HG03064 (cell line): ENCODE data around the gene NUS1.
"Not testable (repeated sequence)": the region's sequence is repeated elsewhere in the genome, so short reads cannot be mapped to it uniquely, and the experiment has no call there.

Experiments used
- ATAC-seq: cut with Tn5 transposase; IDR thresholded peaks from one replicate; pipeline ENCODE4 v1.9.1; 2021; ENCODE audit warnings: low read depth; ENCODE audit not compliant: unreplicated experiment

The NUS1 gene

DNA sequence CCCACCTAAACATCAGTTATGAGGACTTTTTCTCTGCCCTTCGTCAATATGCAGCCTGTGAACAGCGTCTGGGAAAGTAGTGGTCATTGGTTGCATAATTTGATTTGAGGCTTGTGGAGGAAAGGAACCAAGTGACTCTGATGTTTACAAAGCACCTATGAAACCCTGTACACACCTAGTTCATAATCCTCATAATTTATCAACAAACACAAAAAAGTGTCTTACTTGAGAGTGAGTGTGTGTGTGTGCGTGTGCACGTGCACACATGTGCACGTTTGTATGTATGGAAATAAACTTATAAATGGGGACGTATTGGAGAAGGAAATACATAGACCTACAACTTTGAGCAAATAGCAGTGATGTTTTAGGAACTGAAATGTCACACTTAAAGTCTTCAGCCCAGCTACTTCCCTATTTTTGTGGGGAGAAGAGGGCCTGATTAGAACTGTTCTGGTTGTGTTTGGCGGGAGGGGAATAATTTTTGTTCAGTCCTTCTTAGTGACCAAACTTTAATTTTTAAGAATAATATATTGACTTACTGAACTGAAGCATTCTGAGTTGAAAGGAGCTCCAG lies 31.8 kb downstream of the NUS1 start:
- not testable (repeated sequence) for ATAC-seq

DNA sequence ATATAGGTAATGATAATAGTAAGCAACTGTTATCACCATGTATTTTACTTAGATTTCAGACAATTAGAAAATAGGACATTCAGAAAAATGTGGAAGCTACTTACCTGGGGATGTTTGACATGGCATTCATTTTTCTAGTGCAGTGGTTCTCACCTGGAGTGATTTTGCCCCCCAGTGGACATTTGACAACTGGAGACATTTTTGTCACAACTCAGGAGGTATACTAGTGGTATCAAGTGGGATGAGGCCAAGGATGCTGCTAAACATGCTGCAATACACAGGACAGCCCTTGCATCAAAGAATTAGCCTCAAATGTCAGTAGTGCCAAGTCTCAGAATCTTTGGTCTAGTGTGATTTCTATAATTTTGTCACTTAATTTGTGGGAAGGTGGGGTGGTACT lies 36.1 kb downstream of the NUS1 start:
- no peak for ATAC-seq

DNA sequence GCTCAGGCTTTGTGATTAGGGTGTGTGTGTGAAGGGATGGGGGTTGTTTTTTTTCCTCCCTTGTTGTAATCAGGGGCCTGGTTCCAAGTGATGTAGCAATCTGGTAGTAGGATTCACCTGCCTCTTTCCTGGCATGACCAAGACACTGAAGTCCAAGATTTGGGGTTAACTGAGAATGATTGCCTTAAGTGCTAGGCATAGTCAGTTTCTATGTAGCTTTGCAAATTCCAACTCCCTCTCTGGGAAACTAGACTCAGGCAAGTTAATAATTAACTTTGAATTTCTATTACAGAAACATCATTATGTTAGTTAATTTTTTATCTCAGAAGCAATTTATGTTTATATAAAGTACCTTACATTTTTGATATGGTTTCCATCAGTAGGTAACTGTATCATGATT lies 43.6 kb downstream of the NUS1 start:
- no peak for ATAC-seq

DNA sequence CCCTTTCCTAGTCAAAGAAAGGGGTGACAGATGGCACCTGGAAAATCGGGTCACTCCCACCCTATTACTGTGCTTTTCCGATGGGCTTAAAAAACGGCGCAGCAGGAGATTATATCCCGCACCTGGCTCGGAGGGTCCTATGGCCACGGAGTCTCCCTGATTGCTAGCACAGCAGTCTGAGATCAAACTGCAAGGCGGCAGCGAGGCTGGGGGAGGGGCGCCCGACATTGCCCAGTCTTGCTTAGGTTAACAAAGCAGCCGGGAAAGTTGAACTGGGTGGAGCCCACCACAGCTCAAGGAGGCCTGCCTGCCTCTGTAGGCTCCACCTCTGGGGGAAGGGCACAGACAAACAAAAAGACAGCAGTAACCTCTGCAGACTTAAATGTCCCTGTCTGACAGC lies 46.3 kb downstream of the NUS1 start:
- ATAC-seq = not testable (repeated sequence)

DNA sequence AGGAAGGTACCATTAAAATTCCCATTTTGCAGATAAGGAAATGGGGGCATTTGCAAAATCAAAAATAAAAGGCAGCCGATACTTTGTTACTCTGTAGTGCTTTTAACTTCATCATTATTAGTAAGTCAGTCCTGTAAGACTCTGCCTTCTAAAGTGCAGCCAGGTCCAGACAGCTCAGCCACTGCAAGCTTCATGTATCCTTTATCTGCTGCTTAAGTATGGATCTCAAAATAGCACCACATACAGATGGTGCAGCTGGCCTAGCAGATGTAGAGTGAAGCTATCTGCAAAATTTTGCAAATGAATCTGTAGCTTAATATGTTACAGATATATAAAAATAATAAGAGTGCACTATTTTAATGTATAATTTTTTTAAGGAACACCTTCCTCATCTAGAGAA lies 53.4 kb downstream of the NUS1 start:
- no peak for ATAC-seq

DNA sequence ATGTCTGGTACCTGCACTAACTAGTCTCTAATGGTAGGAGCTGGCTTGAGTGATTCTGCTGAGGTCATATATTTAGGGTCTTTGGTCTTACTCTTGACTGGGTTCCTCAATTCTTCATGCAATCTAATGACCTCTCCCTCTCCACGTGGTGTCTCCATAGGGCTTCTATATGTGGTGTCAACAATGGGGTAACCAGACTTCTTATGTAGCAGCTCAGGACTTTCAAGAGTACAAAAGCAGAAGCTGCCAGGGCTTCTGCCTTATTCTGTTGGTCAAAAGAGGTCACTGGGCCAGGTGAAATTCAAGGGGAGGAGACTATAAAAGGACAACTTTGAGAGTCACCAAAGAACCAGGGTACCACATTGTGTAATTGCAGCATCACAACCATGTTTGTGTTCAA lies 54.3 kb downstream of the NUS1 start:
- no peak for ATAC-seq

DNA sequence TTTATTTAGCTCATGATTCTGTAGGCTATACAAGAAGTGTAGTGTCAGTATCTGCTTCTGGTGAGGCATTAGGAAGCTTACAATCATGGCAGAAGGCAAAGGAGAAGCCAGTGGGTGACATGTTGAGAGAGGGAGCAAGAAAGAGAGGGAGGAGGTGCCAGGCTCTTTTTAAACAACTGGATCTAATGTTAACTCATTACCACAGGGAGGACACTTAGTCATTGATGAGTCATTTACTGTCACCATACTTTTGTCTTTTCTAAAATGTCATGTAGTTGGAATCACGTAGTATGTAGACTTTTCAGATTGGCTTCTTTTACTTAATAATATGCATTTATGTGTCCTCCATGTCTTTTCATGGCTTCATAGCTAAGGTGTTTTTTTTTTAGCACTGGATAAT lies 58.1 kb downstream of the NUS1 start:
- no peak for ATAC-seq

DNA sequence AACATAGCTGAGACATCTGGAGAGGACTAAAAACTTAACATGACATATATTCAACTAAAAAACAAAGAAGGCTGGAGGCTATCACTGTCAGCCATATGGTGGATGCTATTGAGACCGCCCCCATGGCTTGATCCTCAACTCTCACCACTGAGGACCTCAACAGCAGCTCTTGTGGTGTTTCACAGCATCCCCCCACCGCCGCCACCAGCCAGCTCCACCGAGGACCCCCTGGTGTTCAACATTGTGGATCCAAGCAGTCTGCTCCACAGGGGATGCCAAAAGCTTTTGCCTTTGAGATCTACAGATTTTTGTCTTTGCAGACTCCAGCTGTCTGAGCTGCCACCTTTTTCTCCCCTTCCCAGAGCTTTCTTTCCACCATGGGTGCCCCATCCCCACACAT lies 64.6 kb downstream of the NUS1 start:
- ATAC-seq = no peak

DNA sequence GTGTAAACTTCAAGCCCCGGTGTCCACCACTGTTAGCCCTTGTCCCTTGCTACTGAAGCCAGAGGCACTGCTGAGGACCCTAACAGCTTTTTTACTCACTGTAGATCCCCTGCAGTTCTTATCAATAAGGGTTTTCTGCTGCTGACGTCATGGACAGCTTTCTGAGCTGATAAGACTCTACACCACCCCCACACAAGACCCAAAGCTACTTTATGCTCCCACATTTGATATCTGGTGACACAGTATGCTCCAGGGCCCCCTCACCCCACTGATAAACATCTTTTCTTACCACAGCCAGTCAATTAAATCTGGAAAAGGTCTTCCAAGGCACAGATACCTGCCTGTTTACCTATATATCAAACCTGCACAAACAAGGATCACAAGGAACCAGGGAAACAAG lies 65.3 kb downstream of the NUS1 start:
- ATAC-seq = no peak

DNA sequence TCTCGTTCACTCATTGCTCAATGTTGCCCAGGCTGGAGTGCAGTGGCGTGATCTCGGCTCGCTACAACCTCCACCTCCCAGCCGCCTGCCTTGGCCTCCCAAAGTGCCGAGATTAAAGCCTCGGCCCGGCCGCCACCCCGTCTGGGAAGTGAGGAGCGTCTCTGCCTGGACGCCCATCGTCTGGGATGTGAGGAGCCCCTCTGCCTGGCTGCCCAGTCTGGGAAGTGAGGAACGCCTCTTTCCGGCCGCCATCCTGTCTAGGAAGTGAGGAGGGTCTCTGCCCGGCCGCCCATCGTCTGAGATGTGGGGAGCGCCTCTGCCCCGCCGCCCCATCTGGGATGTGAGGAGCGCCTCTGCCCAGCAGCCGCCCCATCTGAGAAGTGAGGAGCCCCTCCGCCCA lies 75.4 kb downstream of the NUS1 start:
- ATAC-seq = not testable (repeated sequence)
